GM21447 (cell line): ENCODE measurements around the gene RNF146.
"Not testable (repeated sequence)": the region's sequence is repeated elsewhere in the genome, so short reads cannot be mapped to it uniquely, and the experiment has no call there.

Source experiments
- ATAC-seq: cut with Tn5 transposase; IDR thresholded peaks from one replicate; pipeline ENCODE4 v1.9.1; 2021; ENCODE audit not compliant: unreplicated experiment

RNF146 gene

GRCh38 chr6:127266178-127266891 lies at the start of gene RNF146:
Gene RNF146, plus strand, starts transcription at chr6:127266864. Its CDS starts 13,475 bp downstream, at chr6:127280339.
- ATAC-seq: peak; percentile 76

GRCh38 chr6:127219869-127220268 lies 46.8 kb upstream of the RNF146 start:
- ATAC-seq: no peak

GRCh38 chr6:127221201-127221600 lies 45.5 kb upstream of the RNF146 start:
- no peak for ATAC-seq

- no peak for ATAC-seq
Measured at GRCh38 chr6:127222418-127222817, 44.2 kb upstream of the RNF146 start.

GRCh38 chr6:127225497-127225896 lies 41.2 kb upstream of the RNF146 start:
- ATAC-seq: no peak

- ATAC-seq: not testable (repeated sequence)
Measured at GRCh38 chr6:127233819-127234218, 32.8 kb upstream of the RNF146 start.

- no peak for ATAC-seq
Measured at GRCh38 chr6:127243501-127243900, 23.2 kb upstream of the RNF146 start.

- ATAC-seq: no peak
Measured at GRCh38 chr6:127247114-127248096, 19.3 kb upstream of the RNF146 start.

GRCh38 chr6:127249621-127250020 lies 17.0 kb upstream of the RNF146 start:
- no peak for ATAC-seq

- ATAC-seq: no peak
Measured at GRCh38 chr6:127255286-127255685, 11.4 kb upstream of the RNF146 start.

- no peak for ATAC-seq
Measured at GRCh38 chr6:127262896-127263295, 3.8 kb upstream of the RNF146 start.

GRCh38 chr6:127263481-127263880 lies 3.2 kb upstream of the RNF146 start:
- no peak for ATAC-seq

GRCh38 chr6:127266892-127267645 lies 405 bp downstream of the RNF146 start:
- peak; percentile 71 for ATAC-seq

GRCh38 chr6:127267646-127268625 lies 1.3 kb downstream of the RNF146 start:
- peak; percentile 3 for ATAC-seq

- ATAC-seq: no peak
Measured at GRCh38 chr6:127272576-127272975, 5.9 kb downstream of the RNF146 start.

GRCh38 chr6:127273499-127273898 lies 6.8 kb downstream of the RNF146 start:
- no peak for ATAC-seq

GRCh38 chr6:127276331-127276730 lies 9.7 kb downstream of the RNF146 start:
- no peak for ATAC-seq

- ATAC-seq: no peak
Measured at GRCh38 chr6:127277878-127278843, 11.5 kb downstream of the RNF146 start.

- no peak for ATAC-seq
Measured at GRCh38 chr6:127279815-127280214, 13.2 kb downstream of the RNF146 start.
